Mesothelial cell of epicardium (in vitro differentiated cells): ENCODE data around the gene MTUS2. TPM values are rescaled to one million over a fixed set of nuclear protein-coding genes. Genes with fewer than 3 reads are reported as not detected.

Source experiments
- DNase-seq, 2 experiments: peaks; one replicate each; pipeline ENCODE4 v3.0.0; 2021; ENCODE audit warnings: low spot score in 2 of 2; ENCODE audit not compliant: unreplicated experiment in 2 of 2
- H3K27ac Mint-ChIP-seq: 2 replicates; pipeline ENCODE4 v1.8.0; 2021; ENCODE audit warnings: mixed read lengths
- H3K27me3 Mint-ChIP-seq: 2 replicates; pipeline ENCODE4 v1.8.0; 2021; ENCODE audit warnings: low read depth, mixed read lengths
- H3K36me3 Mint-ChIP-seq: 2 replicates; pipeline ENCODE4 v1.8.0; 2021; ENCODE audit warnings: mixed read lengths
- H3K4me1 Mint-ChIP-seq: 2 replicates; pipeline ENCODE4 v1.8.0; 2021; ENCODE audit warnings: mixed read lengths
- H3K4me3 Mint-ChIP-seq: 2 replicates; pipeline ENCODE4 v1.8.0; 2021; ENCODE audit warnings: mild to moderate bottlenecking, moderate library complexity, mixed read lengths
- H3K9me3 Mint-ChIP-seq: 2 replicates; pipeline ENCODE4 v1.8.0; 2021; ENCODE audit warnings: mixed read lengths
- CTCF ChIP-seq: fragments of 200-600 bp; sonication (generic); IDR thresholded peaks from one replicate; pipeline ENCODE4 v1.5.0; 2021; ENCODE audit warnings: antibody characterized with exemption; ENCODE audit not compliant: unreplicated experiment
- total RNA-seq: library from RNA; stranded (reverse); gene quantifications from 3 replicates; pipeline ENCODE4 v1.2.1, GENCODE V29; 2021

Gene MTUS2
- total RNA-seq, 1 donor from 2014 or later: 1.4 TPM

GRCh38 chr13:29359181-29359580 is 539.0 kb downstream of the MTUS2 start:
- Mint-ChIP-seq H3K4me1 (peaks cover 11% of the 10 kb centered on the region), H3K4me3 (no peak overlapping the region), H3K27ac (no peak overlapping the region), H3K27me3 (peaks cover 23% of the 10 kb centered on the region), H3K36me3 (no peaks in the 10 kb centered on the region), H3K9me3 (no peaks in the 10 kb centered on the region)
- TF ChIP-seq CTCF: no peak
- DNase-seq: no peak

GRCh38 chr13:29361716-29362115 is 541.6 kb downstream of the MTUS2 start:
- H3K27ac Mint-ChIP-seq: no peak overlapping the region
- H3K36me3 Mint-ChIP-seq: no peaks in the 10 kb centered on the region
- no peak for TF ChIP-seq CTCF
- H3K4me1 Mint-ChIP-seq: peaks cover 11% of the 10 kb centered on the region
- H3K4me3 Mint-ChIP-seq: no peak overlapping the region
- DNase-seq: no peak
- H3K9me3 Mint-ChIP-seq: no peaks in the 10 kb centered on the region
- H3K27me3 Mint-ChIP-seq: peaks cover 25% of the 10 kb centered on the region

- no peaks in the 10 kb centered on the region for H3K36me3 Mint-ChIP-seq
- peak in 1 of 2 experiments; percentile 50 for DNase-seq
- TF ChIP-seq CTCF: peak; percentile 74
- no peaks in the 10 kb centered on the region for H3K9me3 Mint-ChIP-seq
- H3K4me1 Mint-ChIP-seq: peaks cover 11% of the 10 kb centered on the region
- no peak overlapping the region for H3K4me3 Mint-ChIP-seq
- H3K27ac Mint-ChIP-seq: no peak overlapping the region
- peaks cover 26% of the 10 kb centered on the region for H3K27me3 Mint-ChIP-seq
These were observed 542.9 kb downstream of the MTUS2 start for GRCh38 chr13:29362849-29363604.

- Mint-ChIP-seq H3K27me3 (peaks cover 26% of the 10 kb centered on the region), H3K36me3 (peaks cover 3% of the 10 kb centered on the region), H3K4me3 (no peak overlapping the region), H3K27ac (no peak overlapping the region), H3K9me3 (peaks cover 15% of the 10 kb centered on the region), H3K4me1 (peaks cover 4% of the 10 kb centered on the region)
- TF ChIP-seq CTCF: peak; percentile 58
- no peak for DNase-seq
These were observed 549.1 kb downstream of the MTUS2 start for GRCh38 chr13:29369060-29369743.

- no peak for DNase-seq
- no peak overlapping the region for H3K27ac Mint-ChIP-seq
- TF ChIP-seq CTCF: no peak
- H3K4me1 Mint-ChIP-seq: no peaks in the 10 kb centered on the region
- H3K36me3 Mint-ChIP-seq: no peaks in the 10 kb centered on the region
- H3K27me3 Mint-ChIP-seq: peaks cover 4% of the 10 kb centered on the region
- H3K9me3 Mint-ChIP-seq: peaks cover 18% of the 10 kb centered on the region
- H3K4me3 Mint-ChIP-seq: no peak overlapping the region
These were observed 559.1 kb downstream of the MTUS2 start for GRCh38 chr13:29379281-29379680.
